Measurements from ENCODE around the gene KIF1B.
"Not testable (repeated sequence)": the region's sequence is repeated elsewhere in the genome, so short reads cannot be mapped to it uniquely, and the experiment has no call there.

The KIF1B gene

GRCh38 chr1:10237157-10237539 is 26.8 kb downstream of the KIF1B start:
- no peak for DNase-seq (ENCODE audit: low read depth)

- no peak for DNase-seq (ENCODE audit: low read depth)
Measured at GRCh38 chr1:10242135-10242534, 31.8 kb downstream of the KIF1B start.

GRCh38 chr1:10242811-10243210 is 32.4 kb downstream of the KIF1B start:
- DNase-seq (ENCODE audit: low read depth): no peak

GRCh38 chr1:10245674-10246073 is 35.3 kb downstream of the KIF1B start:
- no peak for DNase-seq (ENCODE audit: low read depth)

- no peak for DNase-seq (ENCODE audit: low read depth)
Measured at GRCh38 chr1:10249808-10250457, 39.6 kb downstream of the KIF1B start.

- DNase-seq (ENCODE audit: low read depth): no peak
Measured at GRCh38 chr1:10250663-10251062, 40.3 kb downstream of the KIF1B start.

GRCh38 chr1:10251325-10252108 is 41.1 kb downstream of the KIF1B start:
- not testable (repeated sequence) for DNase-seq (ENCODE audit: low read depth)

- DNase-seq (ENCODE audit: low read depth): no peak
Measured at GRCh38 chr1:10252508-10252907, 42.1 kb downstream of the KIF1B start.

GRCh38 chr1:10253149-10253548 is 42.8 kb downstream of the KIF1B start:
- DNase-seq (ENCODE audit: low read depth): no peak

GRCh38 chr1:10253755-10254154 is 43.4 kb downstream of the KIF1B start:
- DNase-seq (ENCODE audit: low read depth): no peak

- DNase-seq (ENCODE audit: low read depth): no peak
Measured at GRCh38 chr1:10257851-10258250, 47.5 kb downstream of the KIF1B start.

- DNase-seq (ENCODE audit: low read depth): not testable (repeated sequence)
Measured at GRCh38 chr1:10259547-10259946, 49.2 kb downstream of the KIF1B start.

GRCh38 chr1:10263450-10264082 is 53.2 kb downstream of the KIF1B start:
- DNase-seq (ENCODE audit: low read depth): no peak

GRCh38 chr1:10265027-10265426 is 54.7 kb downstream of the KIF1B start:
- DNase-seq (ENCODE audit: low read depth): no peak

GRCh38 chr1:10265900-10266299 is 55.5 kb downstream of the KIF1B start:
- no peak for DNase-seq (ENCODE audit: low read depth)

- DNase-seq (ENCODE audit: low read depth): no peak
Measured at GRCh38 chr1:10267319-10267718, 56.9 kb downstream of the KIF1B start.

- DNase-seq (ENCODE audit: low read depth): no peak
Measured at GRCh38 chr1:10267921-10268320, 57.6 kb downstream of the KIF1B start.

- no peak for DNase-seq (ENCODE audit: low read depth)
Measured at GRCh38 chr1:10271090-10271489, 60.7 kb downstream of the KIF1B start.

- no peak for DNase-seq (ENCODE audit: low read depth)
Measured at GRCh38 chr1:10271869-10272268, 61.5 kb downstream of the KIF1B start.

- DNase-seq (ENCODE audit: low read depth): no peak
Measured at GRCh38 chr1:10272274-10272673, 61.9 kb downstream of the KIF1B start.

- no peak for DNase-seq (ENCODE audit: low read depth)
Measured at GRCh38 chr1:10278880-10279279, 68.5 kb downstream of the KIF1B start.

GRCh38 chr1:10280439-10281350 is 70.3 kb downstream of the KIF1B start:
- DNase-seq (ENCODE audit: low read depth): no peak
